T-helper 1 cell treated with Interleukin-12 subunit alpha and Interleukin-12 subunit beta and Interleukin-4 antibody, amounts not matched to agents 30 μg/mL and 1 μg/mL, for 36 hours (primary cell): ENCODE results near the gene ZC3H15.
"Not testable (repeated sequence)": the region's sequence is repeated elsewhere in the genome, so short reads cannot be mapped to it uniquely, and the experiment has no call there.

Source experiments
- H3K27ac Mint-ChIP-seq: one replicate; pipeline ENCODE4 v1.8.0; 2021; ENCODE audit warnings: mild to moderate bottlenecking, mixed read lengths
- H3K27me3 Mint-ChIP-seq: one replicate; pipeline ENCODE4 v1.8.0; 2021; ENCODE audit warnings: low read depth, mixed read lengths
- H3K36me3 Mint-ChIP-seq: one replicate; pipeline ENCODE4 v1.8.0; 2021; ENCODE audit warnings: low read depth, mixed read lengths
- H3K4me1 Mint-ChIP-seq: one replicate; pipeline ENCODE4 v1.8.0; 2021; ENCODE audit warnings: low read depth, mixed read lengths
- H3K4me3 Mint-ChIP-seq: one replicate; pipeline ENCODE4 v1.8.0; 2021; ENCODE audit warnings: mild to moderate bottlenecking, moderate library complexity, mixed read lengths
- H3K9me3 Mint-ChIP-seq: one replicate; pipeline ENCODE4 v1.8.0; 2021; ENCODE audit warnings: mixed read lengths

ZC3H15 gene

DNA sequence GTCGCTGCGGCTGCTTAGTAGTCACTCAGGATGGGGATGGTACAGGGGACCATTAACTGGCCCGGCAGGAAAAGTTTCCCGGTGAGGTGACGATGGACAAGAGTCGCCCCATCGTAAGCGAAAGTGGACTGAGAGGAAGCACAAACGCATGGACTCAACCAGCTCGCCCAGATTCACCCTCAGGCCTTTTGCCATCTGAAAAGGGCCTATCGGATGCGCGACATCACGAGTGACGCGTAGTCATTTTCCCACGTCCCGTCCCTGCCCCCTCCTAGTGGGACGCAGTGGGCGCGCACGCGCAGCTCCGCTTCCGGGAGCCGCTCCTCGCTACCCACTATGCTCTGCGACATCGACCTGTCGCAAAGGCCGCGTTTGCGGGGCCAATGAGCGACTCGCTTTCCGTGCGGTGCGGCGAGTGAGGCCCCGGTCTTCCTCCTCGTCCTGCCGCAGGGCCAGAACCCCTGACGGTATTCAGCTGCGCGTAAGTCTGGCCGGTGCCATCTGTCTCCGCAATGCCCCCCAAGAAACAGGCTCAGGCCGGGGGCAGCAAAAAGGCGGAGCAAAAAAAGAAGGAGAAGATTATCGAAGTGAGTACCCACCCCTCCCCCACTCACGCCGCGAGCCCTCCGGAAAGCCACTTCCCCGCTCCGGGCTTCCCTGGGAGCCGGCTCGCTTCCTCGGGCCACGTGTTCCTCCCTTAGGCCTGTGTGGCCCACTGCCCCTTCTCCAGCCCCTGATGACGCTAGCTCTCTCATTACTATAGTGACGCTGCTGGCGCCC is at the start of gene ZC3H15:
ZC3H15 (plus strand) TSS at position 390 of the 780 bp plus-strand sequence; CDS start at position 513, 123 bp downstream.
- Mint-ChIP-seq H3K27me3 (no peaks in the 10 kb centered on the region), H3K36me3 (peaks cover 7% of the 10 kb centered on the region), H3K9me3 (no peaks in the 10 kb centered on the region), H3K4me3 (peak within 1 kb of the TSS; percentile 97), H3K27ac (peak within 1 kb of the TSS; percentile 99), H3K4me1 (peaks cover 47% of the 10 kb centered on the region)

DNA sequence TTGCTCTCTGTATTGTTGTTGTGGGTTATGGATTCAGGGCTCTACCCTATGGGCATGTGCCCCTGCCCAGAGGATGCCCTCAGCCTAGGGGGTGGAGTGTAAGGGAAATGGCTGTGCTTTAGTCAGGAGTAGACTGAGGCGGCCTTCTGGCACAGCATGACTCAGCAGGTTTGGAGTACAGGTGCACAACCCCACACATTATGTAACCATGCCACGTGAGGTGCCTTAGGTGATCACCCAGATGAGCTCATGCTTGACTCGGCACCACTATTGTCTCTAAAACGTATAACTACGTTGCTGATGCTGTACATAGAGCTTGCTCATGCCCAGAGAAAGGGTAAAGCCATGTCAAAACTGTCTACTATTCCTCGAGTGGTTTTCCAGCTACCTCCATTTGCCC is 48.3 kb upstream of the ZC3H15 start:
- Mint-ChIP-seq H3K9me3 (peaks cover 10% of the 10 kb centered on the region), H3K36me3 (no peaks in the 10 kb centered on the region), H3K27ac (no peak overlapping the region), H3K4me1 (no peaks in the 10 kb centered on the region), H3K4me3 (no peak overlapping the region), H3K27me3 (no peaks in the 10 kb centered on the region)

DNA sequence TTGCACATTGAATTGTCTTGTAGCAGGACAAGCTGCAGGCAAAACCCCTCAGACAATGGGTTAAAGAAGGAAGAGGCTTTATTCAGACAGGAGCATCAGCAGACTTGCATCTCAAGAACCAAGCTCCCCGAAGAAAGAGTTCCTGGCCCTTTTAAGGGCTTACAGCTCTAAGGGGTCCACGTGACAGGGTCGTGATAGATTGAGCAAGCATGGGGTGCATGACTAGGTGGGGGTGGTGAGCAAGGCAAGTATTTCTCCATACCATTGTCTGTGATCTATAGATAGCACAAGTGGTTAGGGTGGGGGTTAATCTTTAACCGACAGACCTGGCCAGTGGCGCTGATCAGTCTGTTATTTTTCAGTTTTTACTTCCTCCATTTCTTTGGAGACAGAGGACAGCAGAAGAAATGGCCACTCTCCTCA is 46.4 kb upstream of the ZC3H15 start:
- not testable (repeated sequence) for H3K4me3 Mint-ChIP-seq, H3K4me1 Mint-ChIP-seq, H3K9me3 Mint-ChIP-seq, H3K27ac Mint-ChIP-seq, H3K36me3 Mint-ChIP-seq, H3K27me3 Mint-ChIP-seq

DNA sequence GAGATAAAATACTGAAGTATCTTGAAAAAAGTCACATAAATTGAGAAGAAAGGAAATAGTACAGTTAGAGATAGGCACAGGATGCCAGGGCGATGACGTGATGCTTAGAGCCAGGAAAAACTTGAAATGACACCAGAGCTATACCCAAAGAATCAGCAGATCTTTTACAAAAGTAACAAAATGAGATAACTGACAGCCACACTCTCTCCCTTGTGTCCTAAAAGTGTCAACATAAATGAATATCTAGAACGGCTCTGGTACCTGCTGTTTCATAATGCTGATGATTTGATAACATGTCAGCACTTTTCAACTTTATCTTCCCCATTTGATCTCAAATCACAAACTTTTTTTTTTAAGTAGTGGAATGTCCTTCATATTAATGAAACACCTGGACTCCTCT is 45.6 kb upstream of the ZC3H15 start:
- Mint-ChIP-seq H3K27ac (no peak overlapping the region), H3K36me3 (no peaks in the 10 kb centered on the region), H3K4me3 (no peak overlapping the region), H3K4me1 (no peaks in the 10 kb centered on the region), H3K9me3 (peaks cover 10% of the 10 kb centered on the region), H3K27me3 (no peaks in the 10 kb centered on the region)

DNA sequence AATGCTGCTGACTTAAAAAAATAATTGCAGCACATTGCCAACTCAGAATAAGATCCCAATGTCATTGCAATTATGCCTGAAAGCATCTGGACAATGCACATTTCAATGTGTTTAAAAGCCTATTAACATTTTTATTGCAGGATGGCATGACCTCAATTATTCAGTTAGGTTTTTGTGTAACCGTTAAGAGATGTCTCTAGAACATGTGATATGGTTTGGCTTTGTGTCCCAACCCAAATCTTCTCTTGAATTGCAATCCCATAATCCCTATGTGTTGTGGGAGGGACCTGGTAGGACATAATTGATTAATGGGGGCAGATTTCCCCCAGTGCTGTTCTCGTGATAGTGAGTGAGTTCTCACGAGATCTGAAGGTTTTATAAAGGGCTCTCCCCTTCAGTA is 43.2 kb upstream of the ZC3H15 start:
- Mint-ChIP-seq H3K36me3 (no peaks in the 10 kb centered on the region), H3K27ac (no peak overlapping the region), H3K4me3 (no peak overlapping the region), H3K27me3 (no peaks in the 10 kb centered on the region), H3K9me3 (peaks cover 5% of the 10 kb centered on the region), H3K4me1 (no peaks in the 10 kb centered on the region)

DNA sequence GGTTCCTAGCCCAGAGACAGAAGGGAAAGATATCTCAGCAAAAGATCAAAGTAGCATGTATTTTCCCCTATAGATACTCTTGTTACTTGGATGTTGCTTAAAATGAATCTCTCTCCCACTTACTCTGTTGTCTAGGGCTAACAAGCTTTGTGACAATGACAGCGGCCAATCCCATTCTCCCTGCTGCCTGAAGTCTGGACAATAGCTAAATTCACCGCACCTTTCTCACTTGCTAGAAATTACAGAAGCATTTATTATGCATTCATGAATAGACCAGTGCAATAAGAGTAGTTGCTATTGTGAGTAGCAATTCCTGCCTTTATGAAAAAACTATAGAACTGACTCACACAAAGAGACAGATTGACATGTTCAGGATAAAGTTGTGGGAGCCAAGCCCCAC is 42.2 kb upstream of the ZC3H15 start:
- Mint-ChIP-seq H3K9me3 (no peaks in the 10 kb centered on the region), H3K4me3 (no peak overlapping the region), H3K4me1 (no peaks in the 10 kb centered on the region), H3K27me3 (no peaks in the 10 kb centered on the region), H3K36me3 (no peaks in the 10 kb centered on the region), H3K27ac (no peak overlapping the region)

DNA sequence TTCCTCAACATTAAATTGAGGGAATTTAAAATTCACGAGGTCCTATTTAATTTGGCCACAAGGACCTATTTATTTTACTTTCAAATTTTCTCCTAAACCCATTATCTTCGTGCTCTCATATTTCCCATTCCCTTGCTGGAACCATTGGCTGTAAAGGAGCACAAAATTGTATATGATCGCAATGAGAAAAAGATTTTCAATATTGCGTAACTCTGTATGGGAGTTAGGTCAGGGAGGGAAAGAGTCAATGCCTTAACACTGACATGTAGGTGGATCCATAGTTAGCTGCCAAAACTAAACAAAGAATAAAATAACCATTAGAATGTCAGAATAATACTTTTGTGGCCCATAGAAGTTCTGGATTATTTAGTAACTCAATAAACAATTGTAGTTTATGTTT is 40.6 kb upstream of the ZC3H15 start:
- H3K9me3 Mint-ChIP-seq: no peaks in the 10 kb centered on the region
- H3K4me3 Mint-ChIP-seq: no peak overlapping the region
- H3K4me1 Mint-ChIP-seq: no peaks in the 10 kb centered on the region
- H3K27me3 Mint-ChIP-seq: no peaks in the 10 kb centered on the region
- H3K36me3 Mint-ChIP-seq: no peaks in the 10 kb centered on the region
- H3K27ac Mint-ChIP-seq: no peak overlapping the region

DNA sequence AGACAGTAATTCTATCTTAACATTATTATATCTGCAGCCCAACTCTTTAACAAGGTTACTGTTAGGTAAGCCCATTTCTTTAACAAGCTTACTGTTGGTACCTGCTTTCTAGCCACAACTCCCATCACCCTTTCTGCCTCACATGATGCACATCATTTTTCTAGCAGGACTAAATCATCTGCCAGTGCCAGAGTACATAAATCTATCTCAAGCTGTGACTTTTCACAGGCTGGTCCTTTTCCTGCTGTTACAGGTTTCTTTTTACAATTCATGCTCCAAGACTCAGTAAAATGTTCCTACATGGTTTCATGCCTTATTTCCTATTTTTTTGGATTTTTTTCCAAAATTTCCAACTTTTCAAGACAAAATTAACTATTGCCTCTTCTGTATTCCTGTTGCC is 30.4 kb upstream of the ZC3H15 start:
- H3K4me1 Mint-ChIP-seq: no peaks in the 10 kb centered on the region
- no peaks in the 10 kb centered on the region for H3K9me3 Mint-ChIP-seq
- H3K36me3 Mint-ChIP-seq: no peaks in the 10 kb centered on the region
- no peak overlapping the region for H3K4me3 Mint-ChIP-seq
- no peaks in the 10 kb centered on the region for H3K27me3 Mint-ChIP-seq
- H3K27ac Mint-ChIP-seq: no peak overlapping the region

DNA sequence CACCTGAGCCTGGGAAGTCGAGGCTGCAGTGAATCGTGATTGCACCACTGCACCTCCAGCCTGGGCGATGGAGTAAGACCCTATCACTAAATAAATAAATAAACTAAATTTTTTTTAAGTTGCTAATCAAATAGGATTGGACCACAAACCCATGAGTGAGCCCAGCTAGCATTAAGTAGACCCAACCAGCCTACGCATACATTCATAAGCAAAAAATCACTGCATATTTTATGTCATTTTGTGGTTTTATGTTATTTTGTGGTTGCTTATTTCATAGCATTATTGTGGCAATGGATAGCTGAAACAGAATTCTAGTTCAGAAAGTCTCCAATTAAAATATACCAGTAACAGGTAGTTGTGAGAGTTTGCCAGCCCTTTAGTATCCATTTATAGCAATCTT is 29.1 kb upstream of the ZC3H15 start:
- H3K4me3 Mint-ChIP-seq: no peak overlapping the region
- no peaks in the 10 kb centered on the region for H3K36me3 Mint-ChIP-seq
- no peaks in the 10 kb centered on the region for H3K4me1 Mint-ChIP-seq

DNA sequence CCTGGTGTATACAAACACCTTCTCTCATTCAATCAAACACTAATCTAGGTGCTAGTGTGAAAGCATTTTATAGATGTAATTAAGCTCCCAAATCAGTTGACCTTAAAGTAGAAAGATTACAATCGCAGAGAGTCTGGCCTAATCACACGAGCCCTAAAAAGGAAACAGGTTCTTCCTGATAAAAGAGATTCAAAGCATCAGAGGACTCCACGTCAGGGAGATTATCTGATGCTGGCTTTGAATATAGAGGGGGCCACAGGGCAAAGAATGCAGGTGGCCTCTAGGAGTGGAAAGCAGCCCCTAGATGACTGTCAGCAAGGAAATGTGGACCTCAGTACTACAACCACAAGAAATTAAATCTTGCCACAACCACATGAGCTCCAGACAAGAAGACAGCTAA is 28.2 kb upstream of the ZC3H15 start:
- no peaks in the 10 kb centered on the region for H3K9me3 Mint-ChIP-seq
- no peaks in the 10 kb centered on the region for H3K4me1 Mint-ChIP-seq
- H3K27ac Mint-ChIP-seq: no peak overlapping the region
- H3K27me3 Mint-ChIP-seq: no peaks in the 10 kb centered on the region
- H3K4me3 Mint-ChIP-seq: no peak overlapping the region
- H3K36me3 Mint-ChIP-seq: no peaks in the 10 kb centered on the region

More for the DNA sequence above, 29.1 kb upstream of the ZC3H15 start:
- Mint-ChIP-seq H3K27ac (no peak overlapping the region), H3K9me3 (no peaks in the 10 kb centered on the region), H3K27me3 (no peaks in the 10 kb centered on the region)

DNA sequence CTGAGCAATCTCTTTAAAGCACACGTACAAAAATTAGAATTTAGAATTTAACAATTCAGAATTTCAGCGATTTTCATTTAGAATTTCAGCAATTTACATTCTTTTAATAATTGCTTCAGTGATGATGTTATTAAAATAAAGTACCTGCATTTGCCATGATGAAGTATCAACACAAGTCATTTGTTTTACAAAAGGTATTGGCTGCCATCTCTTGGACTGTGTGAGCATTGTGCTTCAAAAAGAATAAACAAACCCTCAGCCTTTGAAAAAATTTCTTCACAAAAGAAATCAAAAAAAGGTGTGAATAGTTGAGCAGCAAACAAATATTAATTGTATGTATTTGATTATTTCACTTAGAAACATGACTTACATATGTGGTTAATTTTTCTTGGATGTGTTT is 27.1 kb upstream of the ZC3H15 start:
- no peaks in the 10 kb centered on the region for H3K27me3 Mint-ChIP-seq
- no peaks in the 10 kb centered on the region for H3K36me3 Mint-ChIP-seq
- no peaks in the 10 kb centered on the region for H3K9me3 Mint-ChIP-seq
- H3K4me3 Mint-ChIP-seq: no peak overlapping the region
- H3K27ac Mint-ChIP-seq: no peak overlapping the region
- H3K4me1 Mint-ChIP-seq: no peaks in the 10 kb centered on the region

DNA sequence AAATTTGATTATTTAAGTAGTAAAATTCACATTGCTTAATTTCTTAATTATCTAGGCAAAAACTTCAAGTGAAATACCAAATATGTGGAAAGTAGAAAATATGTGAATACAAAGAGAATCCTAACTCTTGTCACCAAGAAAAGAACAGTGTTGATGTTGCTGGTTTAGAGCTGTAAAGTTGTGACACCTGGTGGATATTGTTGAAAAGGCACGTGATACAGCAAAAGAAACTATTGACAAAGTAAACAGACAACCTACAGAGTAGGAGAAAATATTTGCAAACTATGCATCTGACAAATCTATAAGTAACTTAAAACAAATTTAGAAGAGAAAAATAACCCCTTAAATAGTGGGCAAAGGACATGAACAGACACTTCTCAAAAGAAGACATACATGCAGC is 25.6 kb upstream of the ZC3H15 start:
- Mint-ChIP-seq H3K4me1 (no peaks in the 10 kb centered on the region), H3K27me3 (no peaks in the 10 kb centered on the region), H3K27ac (no peak overlapping the region), H3K36me3 (no peaks in the 10 kb centered on the region), H3K4me3 (no peak overlapping the region), H3K9me3 (no peaks in the 10 kb centered on the region)

DNA sequence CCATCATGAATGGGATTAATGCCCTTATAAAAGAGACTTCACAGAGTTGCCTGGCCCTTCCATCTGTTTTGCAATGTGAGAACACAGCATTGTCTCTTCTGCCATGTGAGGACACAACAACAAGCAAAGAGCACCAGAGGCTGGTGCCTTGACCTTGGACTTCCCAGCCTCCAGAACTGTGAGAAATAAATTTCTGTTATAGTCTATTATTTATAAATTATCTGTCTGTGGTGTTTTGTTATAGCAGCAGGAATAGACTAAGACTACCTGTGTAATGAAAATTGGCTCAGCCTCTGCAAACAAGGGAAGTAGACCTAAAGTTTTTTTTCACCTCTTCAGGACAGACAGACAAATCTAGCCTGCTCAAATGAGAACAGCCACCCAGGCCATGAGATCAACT is 19.3 kb upstream of the ZC3H15 start:
- Mint-ChIP-seq H3K36me3 (no peaks in the 10 kb centered on the region), H3K9me3 (peaks cover under 1% of the 10 kb centered on the region), H3K27ac (no peak overlapping the region), H3K27me3 (no peaks in the 10 kb centered on the region), H3K4me1 (no peaks in the 10 kb centered on the region), H3K4me3 (no peak overlapping the region)

DNA sequence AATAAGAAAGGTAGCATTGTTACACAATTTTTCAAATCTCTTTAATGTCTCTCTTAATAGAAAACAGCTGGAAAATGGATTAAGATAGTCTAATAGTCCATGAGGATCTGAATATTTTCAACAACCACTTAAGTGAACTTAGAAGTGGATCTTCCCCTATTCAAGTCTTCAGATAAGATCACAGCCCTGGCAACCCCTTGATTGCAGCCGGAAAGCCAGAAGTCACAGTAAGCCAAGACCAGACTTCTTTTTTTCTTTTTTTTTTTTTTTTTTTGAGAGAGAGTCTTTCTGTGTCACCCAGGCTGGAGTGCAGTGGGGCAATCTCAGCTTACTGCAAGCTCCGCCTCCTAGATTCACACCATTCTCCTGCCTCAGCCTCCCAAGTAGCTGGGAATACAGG is 18.6 kb upstream of the ZC3H15 start:
- no peak overlapping the region for H3K27ac Mint-ChIP-seq
- peaks cover 7% of the 10 kb centered on the region for H3K9me3 Mint-ChIP-seq
- no peak overlapping the region for H3K4me3 Mint-ChIP-seq
- H3K36me3 Mint-ChIP-seq: no peaks in the 10 kb centered on the region
- H3K27me3 Mint-ChIP-seq: no peaks in the 10 kb centered on the region
- H3K4me1 Mint-ChIP-seq: no peaks in the 10 kb centered on the region

DNA sequence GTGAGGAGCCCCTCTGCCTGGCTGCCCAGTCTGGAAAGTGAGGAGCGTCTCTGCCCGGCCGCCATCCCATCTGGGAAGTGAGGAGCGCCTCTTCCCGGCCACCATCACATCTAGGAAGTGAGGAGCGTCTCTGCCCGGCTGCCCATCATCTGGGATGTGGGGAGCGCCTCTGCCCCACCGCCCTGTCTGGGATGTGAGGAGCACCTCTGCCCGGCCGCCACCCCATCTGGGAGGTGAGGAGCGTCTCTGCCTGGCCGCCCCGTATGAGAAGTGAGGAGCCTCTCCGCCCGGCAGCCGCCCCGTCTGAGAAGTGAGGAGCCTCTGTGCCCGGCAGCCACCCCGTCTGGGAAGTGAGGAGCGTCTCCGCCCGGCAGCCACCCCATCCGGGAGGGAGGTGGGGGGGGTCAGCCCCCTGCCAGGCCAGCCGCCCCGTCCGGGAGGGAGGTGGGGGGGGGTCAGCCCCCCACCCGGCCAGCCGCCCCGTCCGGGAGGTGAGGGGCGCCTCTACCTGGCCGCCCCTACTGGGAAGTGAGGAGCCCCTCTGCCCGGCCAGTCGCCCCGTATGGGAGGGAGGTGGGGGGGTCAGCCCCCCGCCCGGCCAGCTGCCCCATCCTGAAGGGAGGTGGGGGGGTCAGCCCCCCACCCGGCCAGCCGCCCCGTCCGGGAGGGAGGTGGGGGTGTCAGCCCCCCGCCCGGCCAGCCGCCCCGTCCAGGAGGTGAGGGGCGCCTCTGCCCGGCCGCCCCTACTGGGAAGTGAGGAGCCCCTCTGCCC is 13.2 kb upstream of the ZC3H15 start:
- not testable (repeated sequence) for H3K4me3 Mint-ChIP-seq, H3K9me3 Mint-ChIP-seq, H3K27ac Mint-ChIP-seq, H3K27me3 Mint-ChIP-seq, H3K36me3 Mint-ChIP-seq, H3K4me1 Mint-ChIP-seq
